NCI-H187 treated with DMSO at 0.1 percent for 48 hours (cell line): ENCODE data around the gene MDP1.
"Not testable (repeated sequence)": the region's sequence is repeated elsewhere in the genome, so short reads cannot be mapped to it uniquely, and the experiment has no call there.

Source experiments
- DNase-seq: peaks from one replicate; lab custom pipeline; 2025; lab: John Stamatoyannopoulos, UW

MDP1 gene

DNA sequence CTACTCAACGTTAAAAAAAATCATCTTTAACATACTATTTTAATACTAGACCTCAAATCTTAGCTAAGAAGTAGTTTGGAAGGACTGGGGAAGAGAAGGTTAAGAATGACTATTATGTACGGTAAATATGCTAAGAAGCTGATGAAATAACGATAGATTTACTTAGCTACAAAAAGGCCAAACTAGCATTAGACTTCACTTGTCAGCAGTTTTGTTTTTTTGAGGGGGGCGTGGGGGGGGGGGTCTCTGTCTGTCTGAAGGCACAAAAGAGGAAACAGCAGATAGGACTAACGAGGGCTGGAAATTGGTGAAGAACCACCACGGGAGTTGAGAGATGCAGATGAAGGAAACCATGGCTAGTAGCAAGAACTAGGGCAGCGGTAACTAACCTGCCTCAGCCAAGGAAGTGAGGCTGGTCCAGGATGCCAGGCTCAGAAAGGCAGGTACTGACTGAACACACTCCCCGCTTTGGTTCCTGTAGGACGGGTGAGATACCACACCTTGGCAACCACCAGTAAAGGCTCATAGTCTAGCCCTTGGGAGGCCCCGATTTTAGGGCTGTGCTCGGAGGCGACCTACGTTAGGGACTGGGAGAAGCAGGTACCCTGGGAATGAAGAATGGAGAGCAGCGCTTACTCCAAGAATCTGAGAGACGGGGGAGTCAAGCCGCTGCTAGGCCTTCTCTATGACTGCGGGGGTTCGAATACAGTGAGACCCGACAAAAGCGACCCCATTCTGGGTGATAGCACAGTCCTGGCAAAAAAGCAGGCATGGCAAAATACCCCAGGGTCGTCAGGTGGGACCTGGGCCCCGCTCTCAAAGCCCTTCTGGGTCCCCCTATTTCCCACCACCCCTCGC is 15.6 kb upstream of the MDP1 start:
- no peak for DNase-seq

DNA sequence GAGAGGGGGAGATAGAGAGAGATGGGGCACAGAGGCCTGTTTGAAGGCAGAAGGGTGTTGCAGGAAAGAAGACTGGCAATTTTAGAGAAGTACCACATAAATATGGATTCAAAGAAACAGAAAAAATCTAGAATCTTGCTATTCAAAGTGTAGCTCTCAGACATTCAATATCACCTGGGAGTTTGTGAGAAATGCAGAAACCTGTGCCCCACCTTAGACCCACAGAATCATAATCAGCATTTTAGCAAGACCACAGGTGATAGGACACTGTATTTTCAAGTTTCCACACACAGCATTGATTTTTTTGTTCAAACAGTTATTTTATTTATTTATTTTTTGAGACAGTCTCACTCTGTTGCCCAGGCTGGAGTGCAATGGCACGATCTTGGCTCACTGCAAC is 13.0 kb upstream of the MDP1 start:
- DNase-seq, result no peak

DNA sequence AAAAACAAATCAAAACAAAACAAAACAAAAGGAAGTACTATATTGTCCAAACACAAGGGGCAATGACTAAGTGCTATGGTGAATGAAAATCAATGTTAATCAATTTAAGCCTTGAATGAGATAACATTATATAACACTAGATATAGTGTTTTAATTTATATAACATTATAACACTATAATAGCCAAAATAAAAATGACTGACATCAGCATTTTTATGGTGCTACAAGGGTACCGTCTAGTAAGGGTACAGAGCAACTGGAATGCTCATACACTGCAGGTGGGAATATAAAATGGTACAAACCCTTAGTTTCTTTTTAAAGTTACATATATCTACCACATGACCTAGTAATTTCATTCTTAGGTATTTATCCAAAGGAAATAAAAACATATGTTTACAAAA is 10.6 kb upstream of the MDP1 start:
- DNase-seq, result no peak

DNA sequence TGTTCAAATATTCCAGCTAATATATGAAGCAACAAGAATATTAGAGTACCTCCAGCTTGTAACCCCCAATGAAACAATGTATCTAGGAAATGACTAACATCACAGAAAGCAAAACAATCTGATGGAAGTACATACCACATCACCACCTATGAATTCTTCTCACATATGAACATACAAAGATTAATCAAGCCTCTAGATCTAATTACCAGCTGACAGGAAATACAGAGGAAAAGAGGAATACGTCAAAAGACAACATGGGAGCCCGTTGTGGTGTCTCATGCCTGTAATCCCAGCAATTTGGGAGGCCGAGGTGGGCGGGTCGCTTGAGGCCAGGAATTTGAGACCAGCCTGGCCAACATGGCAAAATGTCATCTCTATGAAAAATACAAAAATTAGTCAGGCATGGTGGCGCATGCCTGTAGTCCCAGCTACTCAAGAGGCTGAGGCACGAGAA is 8.8 kb upstream of the MDP1 start:
- no peak for DNase-seq

DNA sequence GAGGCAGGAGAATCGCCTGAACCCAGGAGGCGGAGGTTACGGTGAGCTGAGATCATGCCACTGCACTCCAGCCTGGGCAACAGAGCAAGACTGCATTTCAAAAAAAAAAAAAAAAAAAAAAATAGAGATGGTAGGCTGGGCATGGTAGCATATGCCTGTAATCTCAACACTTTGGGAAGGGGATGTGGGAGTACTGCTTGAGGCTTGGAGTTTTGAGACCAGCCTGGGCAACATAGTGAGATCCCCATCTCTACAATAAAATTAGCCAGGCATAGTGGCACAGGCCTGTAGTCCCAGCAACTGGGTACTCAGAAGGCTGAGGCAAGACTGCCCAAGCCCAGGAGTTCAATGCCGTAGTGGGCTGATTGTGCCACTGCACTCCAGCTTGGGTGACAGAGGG is 7.1 kb upstream of the MDP1 start:
- not testable (repeated sequence) for DNase-seq

GRCh38 chr14:24219521-24219920 is 3.7 kb upstream of the MDP1 start:
- DNase-seq, result no peak

GRCh38 chr14:24219080-24219479 is 3.2 kb upstream of the MDP1 start:
- no peak for DNase-seq

GRCh38 chr14:24216876-24217275 is 1.0 kb upstream of the MDP1 start:
- DNase-seq, result not testable (repeated sequence)

- no peak for DNase-seq
These were observed 456 bp upstream of the MDP1 start for GRCh38 chr14:24216345-24216699.

DNA sequence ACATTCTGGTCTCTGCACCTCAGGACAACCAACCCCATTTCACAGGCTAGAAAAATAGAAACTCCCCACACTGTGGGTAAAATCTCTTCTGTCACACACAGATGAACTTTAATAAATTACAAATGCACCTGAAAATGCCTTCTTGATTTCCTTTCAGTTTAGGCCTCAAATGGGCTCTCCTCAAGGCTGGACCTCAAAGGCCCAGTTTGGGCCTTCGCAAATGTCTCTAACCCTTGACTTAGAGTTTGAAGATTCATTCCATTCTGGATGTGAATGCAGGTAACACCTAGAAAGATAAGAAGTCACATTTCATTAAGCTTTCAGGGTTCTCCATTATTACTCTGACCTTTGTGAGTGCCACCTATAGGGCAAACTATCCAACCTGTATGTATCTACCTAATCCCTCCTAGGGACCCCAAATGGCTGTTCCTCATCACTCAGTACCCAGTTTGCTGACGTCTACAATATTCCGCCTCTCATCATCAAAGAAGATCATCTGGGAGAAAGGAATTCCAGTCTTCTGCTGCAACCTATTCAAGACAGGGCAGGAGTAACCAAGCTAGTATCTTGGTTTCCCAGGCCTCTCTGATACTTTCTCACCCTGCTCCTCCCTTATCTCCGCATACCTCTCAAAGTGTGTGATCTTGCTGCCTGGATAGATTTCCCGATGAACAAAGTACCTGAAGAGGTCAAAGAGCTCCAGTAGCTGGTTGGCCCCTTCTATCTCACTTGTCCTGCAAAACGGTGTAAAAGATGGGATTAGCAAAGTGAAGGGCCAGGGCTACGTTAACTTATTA is 1.8 kb downstream of the MDP1 start:
- no peak for DNase-seq

GRCh38 chr14:24212924-24213865 is 2.7 kb downstream of the MDP1 start, which contains the start of gene CHMP4A:
TSS of gene CHMP4A (minus strand) at chr14:24213488. CDS start at chr14:24213439, 49 bp downstream.
- peak; percentile 85 for DNase-seq

GRCh38 chr14:24211311-24211710 is 4.6 kb downstream of the MDP1 start:
- DNase-seq, result no peak

DNA sequence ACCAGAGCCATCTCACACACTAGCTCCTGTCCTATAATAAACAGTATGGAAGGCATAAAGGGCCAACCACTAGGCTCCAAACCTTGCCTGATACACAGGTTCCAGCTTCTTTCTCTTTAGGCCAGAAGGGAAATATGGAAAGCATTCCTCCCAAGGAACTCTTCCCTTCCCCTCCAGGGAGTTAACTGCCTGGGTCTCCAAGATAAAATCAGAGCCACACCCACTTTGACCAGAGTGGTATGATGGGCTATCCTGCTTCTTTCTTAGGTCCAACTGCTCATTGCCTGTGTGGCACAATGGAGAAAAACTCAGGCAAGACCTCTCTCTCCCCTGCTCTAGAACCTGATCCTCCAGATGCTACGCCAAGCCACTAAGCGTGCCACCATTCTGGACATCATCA is 8.2 kb downstream of the MDP1 start:
- no peak for DNase-seq

DNA sequence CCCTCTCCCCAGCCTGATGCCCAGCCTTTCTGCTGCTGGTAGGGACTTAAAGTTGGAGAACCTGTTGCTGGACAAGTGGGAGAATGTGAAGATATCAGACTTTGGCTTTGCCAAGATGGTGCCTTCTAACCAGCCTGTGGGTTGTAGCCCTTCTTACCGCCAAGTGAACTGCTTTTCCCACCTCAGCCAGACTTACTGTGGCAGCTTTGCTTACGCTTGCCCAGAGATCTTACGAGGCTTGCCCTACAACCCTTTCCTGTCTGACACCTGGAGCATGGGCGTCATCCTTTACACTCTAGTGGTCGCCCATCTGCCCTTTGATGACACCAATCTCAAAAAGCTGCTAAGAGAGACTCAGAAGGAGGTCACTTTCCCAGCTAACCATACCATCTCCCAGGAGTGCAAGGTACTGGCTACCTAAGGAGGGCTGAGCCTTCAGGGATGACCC is 8.7 kb downstream of the MDP1 start:
- DNase-seq, result no peak

DNA sequence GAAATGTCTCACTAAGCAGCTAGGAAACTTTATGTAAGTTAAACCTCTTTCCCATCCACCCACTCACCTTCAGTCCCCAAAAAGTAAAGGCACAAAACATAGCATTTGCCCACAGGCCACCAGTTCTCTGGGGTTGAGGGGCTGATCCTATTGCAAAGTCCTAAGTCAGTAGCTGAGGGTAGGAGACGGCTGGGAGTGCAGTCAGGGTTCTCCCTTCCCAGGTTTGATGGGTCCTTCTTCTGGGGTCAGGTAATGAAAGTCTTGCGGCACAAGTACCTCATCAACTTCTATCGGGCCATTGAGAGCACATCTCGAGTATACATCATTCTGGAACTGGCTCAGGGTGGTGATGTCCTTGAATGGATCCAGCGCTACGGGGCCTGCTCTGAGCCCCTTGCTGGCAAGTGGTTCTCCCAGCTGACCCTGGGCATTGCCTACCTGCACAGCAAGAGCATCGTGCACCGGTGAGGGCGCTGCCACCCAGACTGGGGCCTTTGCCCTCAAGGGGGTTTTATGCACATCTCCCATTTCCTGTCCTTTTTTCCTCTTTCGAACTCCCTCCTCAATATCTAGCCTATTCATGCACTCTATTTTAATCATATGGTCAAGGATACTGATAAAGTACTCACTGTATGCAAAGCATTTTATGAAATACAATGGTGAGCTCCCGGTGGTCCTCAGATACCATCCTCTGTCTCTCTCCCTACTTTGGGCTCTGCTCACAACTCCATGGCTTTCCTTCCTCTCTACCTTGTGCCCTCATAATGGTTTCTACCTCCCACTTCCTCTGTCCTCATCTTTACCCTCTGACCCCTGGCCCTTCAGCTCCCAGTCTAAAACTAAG is 9.4 kb downstream of the MDP1 start:
- DNase-seq, result no peak

DNA sequence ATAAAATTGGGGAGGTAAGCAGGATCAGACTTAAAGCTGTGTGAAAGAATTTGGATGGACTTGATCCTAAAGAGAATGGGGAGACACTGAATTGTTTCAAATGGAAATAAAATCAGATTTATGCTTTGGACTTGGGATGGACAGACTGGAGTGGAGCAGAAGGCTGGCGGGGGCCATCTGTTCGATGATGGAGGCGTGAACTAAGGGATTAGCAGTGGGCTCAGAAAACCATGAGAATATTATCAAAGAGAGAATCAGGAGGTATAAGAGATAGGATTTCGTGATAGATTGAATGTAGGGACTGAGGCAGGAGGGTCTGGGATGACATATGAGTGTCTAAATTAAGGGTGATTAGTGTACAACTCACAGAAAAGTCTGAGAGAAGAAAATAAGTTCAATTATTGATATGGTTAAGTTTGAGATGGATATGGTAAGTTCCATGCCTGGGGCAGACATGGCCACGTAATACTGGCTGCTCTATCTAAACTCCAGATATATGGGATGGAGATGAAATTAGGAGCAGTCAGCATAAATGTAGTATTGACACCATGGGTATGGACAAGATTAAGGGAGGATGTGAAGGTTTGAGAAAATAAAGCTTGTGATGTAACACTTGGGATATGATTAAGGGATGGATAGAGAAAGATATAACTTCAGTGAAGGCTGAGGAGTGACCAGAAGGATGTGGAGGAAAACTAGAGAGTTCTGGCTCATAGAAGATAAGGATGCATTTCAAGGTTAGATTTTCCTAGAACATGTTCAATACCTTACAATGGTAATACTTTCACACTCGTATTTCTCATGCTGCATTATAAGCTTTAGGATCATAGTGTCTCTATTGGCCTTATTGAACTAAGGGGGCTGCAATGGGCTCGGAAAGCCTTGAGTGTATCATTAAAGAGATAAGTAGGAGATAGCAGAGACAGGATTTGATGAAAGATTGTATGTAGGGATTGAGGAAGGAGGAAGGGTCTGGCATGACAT is 11.4 kb downstream of the MDP1 start:
- no peak for DNase-seq

DNA sequence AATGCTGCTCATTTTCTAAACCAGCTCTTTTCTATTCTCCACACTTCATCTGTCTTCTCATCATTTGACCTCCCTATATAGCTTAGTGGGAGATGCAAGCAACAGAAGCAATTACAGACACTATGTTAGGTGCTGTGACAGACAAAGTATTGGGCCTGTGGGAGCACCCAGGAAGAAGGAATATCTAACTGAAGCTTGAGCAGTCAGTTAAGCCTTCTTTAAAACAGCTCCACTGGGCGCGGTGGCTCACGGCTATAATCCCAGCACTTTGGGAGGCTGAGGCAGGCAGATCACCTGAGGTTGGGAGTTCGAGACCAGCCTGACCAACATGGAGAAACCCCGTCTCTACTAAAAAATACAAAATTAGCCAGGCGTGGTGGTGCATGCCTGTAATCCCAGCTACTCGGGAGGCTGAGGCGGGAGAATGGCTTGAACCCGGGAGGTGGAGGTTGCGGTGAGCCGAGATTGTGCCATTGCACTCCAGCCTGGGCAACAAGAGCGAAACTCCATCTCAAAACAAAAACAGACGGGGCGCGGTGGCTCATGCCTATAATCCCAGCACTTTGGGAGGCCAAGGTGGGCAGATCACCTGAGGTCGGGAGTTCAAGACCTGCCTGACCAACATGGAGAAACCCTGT is 12.5 kb downstream of the MDP1 start:
- not testable (repeated sequence) for DNase-seq

GRCh38 chr14:24202538-24202937 is 13.3 kb downstream of the MDP1 start:
- DNase-seq, result not testable (repeated sequence)

DNA sequence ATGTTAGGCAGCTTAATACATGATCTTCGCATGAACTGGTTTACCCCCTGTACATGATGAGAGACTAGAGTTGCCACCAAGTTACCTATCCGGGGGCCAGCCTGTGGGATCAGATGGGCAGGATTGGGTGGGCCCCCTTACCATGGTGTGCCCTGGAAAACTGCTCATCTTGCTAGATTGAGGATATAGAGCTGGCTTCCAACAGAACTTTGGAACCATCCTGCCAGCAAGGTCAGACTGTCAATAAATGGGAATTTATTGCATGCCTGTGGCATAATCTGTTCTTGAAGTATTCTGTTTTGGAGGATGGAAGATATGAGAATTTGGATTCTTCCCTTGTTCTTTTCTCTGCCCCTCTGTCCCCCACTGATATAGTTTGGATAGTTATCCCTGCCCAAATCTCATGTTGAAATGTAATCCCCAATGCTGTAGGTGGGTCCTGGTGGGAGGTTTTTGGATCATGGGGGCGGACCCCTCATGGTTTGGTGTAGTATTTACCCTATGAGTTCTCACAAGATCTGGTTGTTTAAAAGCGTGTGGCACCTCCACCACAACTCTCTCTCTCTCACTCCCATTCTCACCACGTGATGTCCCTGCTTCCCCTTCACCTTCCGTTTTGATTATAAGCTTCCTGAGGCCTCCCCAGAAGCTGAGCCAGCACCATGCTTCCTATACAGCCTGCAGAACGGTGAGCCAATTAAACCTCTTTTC is 16.9 kb downstream of the MDP1 start:
- DNase-seq, result no peak
